ENCODE measurements around the gene POC1B. TPM values are rescaled to one million over a fixed set of nuclear protein-coding genes. Genes with fewer than 3 reads are reported as not detected.

The POC1B gene
- total RNA-seq, 1 experiment from 2014 or later = 13.6 TPM

DNA sequence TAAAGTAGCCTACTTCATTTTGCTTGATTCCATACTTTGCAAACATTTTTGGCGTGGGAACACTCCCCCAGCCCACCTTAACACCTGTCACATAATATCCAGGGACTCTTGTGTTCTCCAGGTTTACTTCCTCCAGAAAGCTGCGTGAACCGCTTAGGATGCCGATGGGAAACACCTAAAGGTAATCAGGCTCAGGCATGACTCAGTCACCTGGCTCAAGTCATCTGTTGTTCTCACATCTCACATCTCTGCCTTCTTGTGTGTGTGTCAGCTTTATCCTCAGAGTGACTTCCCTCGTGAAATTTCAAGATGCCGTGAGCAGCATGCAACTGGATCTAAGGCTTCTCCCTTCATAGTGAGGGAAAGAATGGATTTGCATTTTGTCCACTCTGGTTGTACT is 125.4 kb downstream of the POC1B start:
- CTCF ChIA-PET = no interaction called here

DNA sequence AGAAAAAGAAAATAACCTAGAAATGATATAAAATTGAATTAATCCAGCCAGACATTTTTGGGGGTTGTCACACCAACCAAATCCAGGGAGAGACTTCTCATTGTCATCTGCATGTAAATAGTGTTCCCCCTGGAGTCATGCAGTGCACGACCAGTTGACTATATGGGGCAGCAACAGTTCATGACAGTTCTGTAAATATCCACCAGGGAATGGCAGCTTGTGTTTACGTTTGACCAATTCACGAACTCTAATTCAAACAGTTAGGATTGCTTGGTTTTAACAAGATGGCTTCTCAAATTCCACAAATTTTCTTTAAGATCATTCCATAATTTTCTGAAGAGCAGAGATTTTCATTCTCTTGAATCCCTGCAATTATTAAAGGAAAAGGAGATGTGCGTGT is 130.1 kb downstream of the POC1B start:
- Histone ChIP-seq H3F3A (ENCODE audit: insufficient read depth, low read depth) (peaks cover 13% of the 10 kb centered on the region), H3K4me2 (no peak overlapping the region), H3K79me2 (ENCODE audit: low read depth) (no peaks in the 10 kb centered on the region), H2AFZ (no peak overlapping the region), H3K36me3 (ENCODE audit: low read depth) (no peaks in the 10 kb centered on the region), H3K27me3 (ENCODE audit: insufficient read depth, low read depth) (no peaks in the 10 kb centered on the region), H4K20me1 (ENCODE audit: insufficient read depth) (no peaks in the 10 kb centered on the region), H3K9me3 (ENCODE audit: insufficient read depth, low read depth) (peaks cover 5% of the 10 kb centered on the region; the same call in 1 of the 2 replicates), H3K4me1 (replicated peaks; ENCODE audit: insufficient read depth) (peaks cover 25% of the 10 kb centered on the region), H3K9me2 (ENCODE audit: insufficient read depth) (no peaks in the 10 kb centered on the region), H3K27ac (no peak overlapping the region), H3K4me3 (no peak overlapping the region)
- TF ChIP-seq, protein P1, sequence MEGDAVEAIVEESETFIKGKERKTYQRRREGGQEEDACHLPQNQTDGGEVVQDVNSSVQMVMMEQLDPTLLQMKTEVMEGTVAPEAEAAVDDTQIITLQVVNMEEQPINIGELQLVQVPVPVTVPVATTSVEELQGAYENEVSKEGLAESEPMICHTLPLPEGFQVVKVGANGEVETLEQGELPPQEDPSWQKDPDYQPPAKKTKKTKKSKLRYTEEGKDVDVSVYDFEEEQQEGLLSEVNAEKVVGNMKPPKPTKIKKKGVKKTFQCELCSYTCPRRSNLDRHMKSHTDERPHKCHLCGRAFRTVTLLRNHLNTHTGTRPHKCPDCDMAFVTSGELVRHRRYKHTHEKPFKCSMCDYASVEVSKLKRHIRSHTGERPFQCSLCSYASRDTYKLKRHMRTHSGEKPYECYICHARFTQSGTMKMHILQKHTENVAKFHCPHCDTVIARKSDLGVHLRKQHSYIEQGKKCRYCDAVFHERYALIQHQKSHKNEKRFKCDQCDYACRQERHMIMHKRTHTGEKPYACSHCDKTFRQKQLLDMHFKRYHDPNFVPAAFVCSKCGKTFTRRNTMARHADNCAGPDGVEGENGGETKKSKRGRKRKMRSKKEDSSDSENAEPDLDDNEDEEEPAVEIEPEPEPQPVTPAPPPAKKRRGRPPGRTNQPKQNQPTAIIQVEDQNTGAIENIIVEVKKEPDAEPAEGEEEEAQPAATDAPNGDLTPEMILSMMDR (conservative IDR thresholded peaks at IDR 0.05) = no peak
- TF ChIP-seq EZH2 (IDR thresholded peaks at IDR 0.05; ENCODE audit: low read depth) = no peak
- no peak for DNase-seq
- intact Hi-C loops (cut with micrococcal nuclease; ENCODE audit: unreplicated experiment) = no loop called here
- ChIA-PET POLR2A (ENCODE audit: unreplicated experiment) (no interaction called here), CTCF (no interaction called here)
- no TSS peak for BruUV-seq (replicated peaks)

More for the DNA sequence above, 125.4 kb downstream of the POC1B start:
- no peak overlapping the region for H2AFZ ChIP-seq
- H3K4me2 ChIP-seq = no peak overlapping the region
- no peak for DNase-seq
- TF ChIP-seq EZH2 (IDR thresholded peaks at IDR 0.05; ENCODE audit: low read depth) = no peak
- TF ChIP-seq, protein P1 (conservative IDR thresholded peaks at IDR 0.05) = no peak
- no TSS peak for BruUV-seq (replicated peaks)
- no peak overlapping the region for H3K27ac ChIP-seq
- no peak overlapping the region for H3K4me3 ChIP-seq
- no peaks in the 10 kb centered on the region for H3K36me3 ChIP-seq (ENCODE audit: low read depth)
- H3K79me2 ChIP-seq (ENCODE audit: low read depth) = no peaks in the 10 kb centered on the region
- no peaks in the 10 kb centered on the region for H4K20me1 ChIP-seq (ENCODE audit: insufficient read depth)
- H3K4me1 ChIP-seq (replicated peaks; ENCODE audit: insufficient read depth) = no peaks in the 10 kb centered on the region
- no peaks in the 10 kb centered on the region for H3F3A ChIP-seq (ENCODE audit: insufficient read depth, low read depth)
- no peaks in the 10 kb centered on the region for H3K9me2 ChIP-seq (ENCODE audit: insufficient read depth)
- H3K9me3 ChIP-seq (ENCODE audit: insufficient read depth, low read depth) = no peaks in the 10 kb centered on the region
- POLR2A ChIA-PET (ENCODE audit: unreplicated experiment) = no interaction called here
- intact Hi-C loops (cut with micrococcal nuclease; ENCODE audit: unreplicated experiment) = no loop called here
- H3K27me3 ChIP-seq (ENCODE audit: insufficient read depth, low read depth) = no peaks in the 10 kb centered on the region

DNA sequence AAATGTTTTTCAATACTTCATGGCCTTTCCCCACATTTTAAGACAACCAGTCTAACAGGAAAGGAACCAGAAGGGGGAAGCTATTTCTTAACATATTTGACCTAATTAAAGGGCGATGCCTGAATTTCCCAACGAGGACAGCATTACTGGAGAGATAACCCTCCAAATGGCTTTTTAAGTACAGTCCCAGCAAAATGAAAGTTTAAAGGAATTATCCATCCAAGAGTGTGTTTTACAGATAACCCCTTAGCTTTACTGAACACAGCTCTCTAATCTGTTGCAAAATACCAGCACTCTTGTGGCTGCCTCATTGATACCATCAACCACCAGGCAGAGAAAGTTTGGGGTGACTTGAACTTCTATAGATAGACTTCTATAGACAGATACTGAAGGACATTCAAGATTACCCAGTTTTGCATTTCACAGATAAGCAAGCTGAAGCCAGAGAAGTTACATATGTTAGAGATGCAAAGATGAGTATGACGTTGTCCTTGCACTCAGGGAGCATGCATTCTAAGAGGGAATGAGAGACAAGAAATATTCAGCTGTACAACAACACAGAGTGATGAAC is 132.2 kb downstream of the POC1B start:
- peaks cover 5% of the 10 kb centered on the region; the same call in 1 of the 2 replicates for H3K9me3 ChIP-seq (ENCODE audit: insufficient read depth, low read depth)
- H3K79me2 ChIP-seq (ENCODE audit: low read depth) = no peaks in the 10 kb centered on the region
- H4K20me1 ChIP-seq (ENCODE audit: insufficient read depth) = no peaks in the 10 kb centered on the region
- H3K9me2 ChIP-seq (ENCODE audit: insufficient read depth) = no peaks in the 10 kb centered on the region
- ChIA-PET POLR2A (ENCODE audit: unreplicated experiment) (no interaction called here), CTCF (no interaction called here)
- peaks cover 24% of the 10 kb centered on the region for H3F3A ChIP-seq (ENCODE audit: insufficient read depth, low read depth)
- no peaks in the 10 kb centered on the region for H3K27me3 ChIP-seq (ENCODE audit: insufficient read depth, low read depth)
- intact Hi-C loops (cut with micrococcal nuclease; ENCODE audit: unreplicated experiment) = no loop called here
- DNase-seq = peak in 1 of 2 experiments; percentile 69
- BruUV-seq (replicated peaks) = no TSS peak
- H3K4me1 ChIP-seq (replicated peaks; ENCODE audit: insufficient read depth) = peaks cover 37% of the 10 kb centered on the region
- H3K4me2 ChIP-seq = peak overlapping the region; percentile 57
- no peak overlapping the region for H3K27ac ChIP-seq
- H3K36me3 ChIP-seq (ENCODE audit: low read depth) = no peaks in the 10 kb centered on the region
- TF ChIP-seq, protein P1 (conservative IDR thresholded peaks at IDR 0.05) = no peak
- TF ChIP-seq EZH2 (IDR thresholded peaks at IDR 0.05; ENCODE audit: low read depth) = no peak
- peak overlapping the region; percentile 65; the same call in 1 of the 2 replicates for H2AFZ ChIP-seq
- H3K4me3 ChIP-seq = no peak overlapping the region
